ENCODE results near the gene LEP. TPM values are rescaled to one million over a fixed set of nuclear protein-coding genes. Genes with fewer than 3 reads are reported as not detected.

Gene LEP
- total RNA-seq, 1 donor from 2014 or later = not detected

DNA sequence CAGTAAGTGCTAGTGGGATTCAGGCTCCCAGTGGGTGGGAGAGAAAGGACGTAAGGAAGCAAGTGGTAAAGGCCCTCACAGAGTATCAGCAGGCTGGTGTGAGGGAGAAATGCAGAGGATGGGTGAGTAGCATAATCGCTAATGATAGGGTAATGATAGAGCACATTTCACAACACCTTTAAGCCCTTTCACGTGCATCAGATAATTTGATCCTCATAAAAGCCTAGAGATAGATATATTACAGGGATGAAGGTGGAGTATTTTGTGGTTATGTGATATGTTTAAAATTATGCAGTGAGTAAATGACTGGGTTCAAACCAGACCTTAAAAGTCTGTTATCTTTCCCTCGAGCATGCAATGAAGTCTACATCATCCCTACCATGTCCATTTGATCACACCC lies 10.3 kb downstream of the LEP start:
- Mint-ChIP-seq H3K27ac (ENCODE audit: unreplicated experiment) (no peak overlapping the region), H3K27me3 (ENCODE audit: low read depth) (peaks cover 20% of the 10 kb centered on the region), H3K9me3 (no peaks in the 10 kb centered on the region), H3K4me3 (no peak overlapping the region), H3K4me1 (no peaks in the 10 kb centered on the region), H3K36me3 (ENCODE audit: low read depth) (no peaks in the 10 kb centered on the region)
- TF ChIP-seq, protein P1, sequence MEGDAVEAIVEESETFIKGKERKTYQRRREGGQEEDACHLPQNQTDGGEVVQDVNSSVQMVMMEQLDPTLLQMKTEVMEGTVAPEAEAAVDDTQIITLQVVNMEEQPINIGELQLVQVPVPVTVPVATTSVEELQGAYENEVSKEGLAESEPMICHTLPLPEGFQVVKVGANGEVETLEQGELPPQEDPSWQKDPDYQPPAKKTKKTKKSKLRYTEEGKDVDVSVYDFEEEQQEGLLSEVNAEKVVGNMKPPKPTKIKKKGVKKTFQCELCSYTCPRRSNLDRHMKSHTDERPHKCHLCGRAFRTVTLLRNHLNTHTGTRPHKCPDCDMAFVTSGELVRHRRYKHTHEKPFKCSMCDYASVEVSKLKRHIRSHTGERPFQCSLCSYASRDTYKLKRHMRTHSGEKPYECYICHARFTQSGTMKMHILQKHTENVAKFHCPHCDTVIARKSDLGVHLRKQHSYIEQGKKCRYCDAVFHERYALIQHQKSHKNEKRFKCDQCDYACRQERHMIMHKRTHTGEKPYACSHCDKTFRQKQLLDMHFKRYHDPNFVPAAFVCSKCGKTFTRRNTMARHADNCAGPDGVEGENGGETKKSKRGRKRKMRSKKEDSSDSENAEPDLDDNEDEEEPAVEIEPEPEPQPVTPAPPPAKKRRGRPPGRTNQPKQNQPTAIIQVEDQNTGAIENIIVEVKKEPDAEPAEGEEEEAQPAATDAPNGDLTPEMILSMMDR (conservative IDR thresholded peaks at IDR 0.05) = no peak
- no peak for DNase-seq (ENCODE audit: low read depth, low spot score)

DNA sequence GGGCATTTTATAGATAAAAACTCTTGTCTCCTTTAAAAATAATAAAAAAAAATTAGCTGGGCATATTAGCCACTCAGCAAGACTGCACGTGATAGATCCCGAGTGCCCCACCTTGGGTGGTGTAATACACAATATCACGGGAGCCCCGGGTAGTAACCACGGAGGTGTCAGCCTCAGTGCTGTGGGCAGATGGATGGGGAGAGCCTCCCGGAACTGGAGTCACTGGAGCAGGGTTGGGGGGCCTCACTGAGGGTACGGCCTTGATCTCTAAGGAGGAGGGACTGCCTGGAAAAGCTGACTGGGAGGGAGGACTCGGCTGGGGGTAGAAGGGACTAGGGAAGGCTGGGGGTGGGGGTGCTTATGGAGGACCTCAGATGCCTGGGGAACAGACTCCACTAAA lies 12.6 kb downstream of the LEP start:
- Mint-ChIP-seq H3K4me1 (no peaks in the 10 kb centered on the region), H3K9me3 (no peaks in the 10 kb centered on the region), H3K27ac (ENCODE audit: unreplicated experiment) (no peak overlapping the region), H3K27me3 (ENCODE audit: low read depth) (peaks cover 20% of the 10 kb centered on the region), H3K36me3 (ENCODE audit: low read depth) (no peaks in the 10 kb centered on the region), H3K4me3 (no peak overlapping the region)
- no peak for DNase-seq (ENCODE audit: low read depth, low spot score)
- TF ChIP-seq, protein P1 (conservative IDR thresholded peaks at IDR 0.05) = no peak

DNA sequence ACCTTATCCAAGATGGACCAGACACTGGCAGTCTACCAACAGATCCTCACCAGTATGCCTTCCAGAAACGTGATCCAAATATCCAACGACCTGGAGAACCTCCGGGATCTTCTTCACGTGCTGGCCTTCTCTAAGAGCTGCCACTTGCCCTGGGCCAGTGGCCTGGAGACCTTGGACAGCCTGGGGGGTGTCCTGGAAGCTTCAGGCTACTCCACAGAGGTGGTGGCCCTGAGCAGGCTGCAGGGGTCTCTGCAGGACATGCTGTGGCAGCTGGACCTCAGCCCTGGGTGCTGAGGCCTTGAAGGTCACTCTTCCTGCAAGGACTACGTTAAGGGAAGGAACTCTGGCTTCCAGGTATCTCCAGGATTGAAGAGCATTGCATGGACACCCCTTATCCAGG lies 13.4 kb downstream of the LEP start:
- H3K9me3 Mint-ChIP-seq = no peaks in the 10 kb centered on the region
- no peaks in the 10 kb centered on the region for H3K4me1 Mint-ChIP-seq
- no peak overlapping the region for H3K4me3 Mint-ChIP-seq
- TF ChIP-seq, protein P1 (conservative IDR thresholded peaks at IDR 0.05) = no peak
- H3K36me3 Mint-ChIP-seq (ENCODE audit: low read depth) = no peaks in the 10 kb centered on the region
- H3K27ac Mint-ChIP-seq (ENCODE audit: unreplicated experiment) = peak overlapping the region; percentile 57
- peaks cover 16% of the 10 kb centered on the region for H3K27me3 Mint-ChIP-seq (ENCODE audit: low read depth)
- no peak for DNase-seq (ENCODE audit: low read depth, low spot score)

DNA sequence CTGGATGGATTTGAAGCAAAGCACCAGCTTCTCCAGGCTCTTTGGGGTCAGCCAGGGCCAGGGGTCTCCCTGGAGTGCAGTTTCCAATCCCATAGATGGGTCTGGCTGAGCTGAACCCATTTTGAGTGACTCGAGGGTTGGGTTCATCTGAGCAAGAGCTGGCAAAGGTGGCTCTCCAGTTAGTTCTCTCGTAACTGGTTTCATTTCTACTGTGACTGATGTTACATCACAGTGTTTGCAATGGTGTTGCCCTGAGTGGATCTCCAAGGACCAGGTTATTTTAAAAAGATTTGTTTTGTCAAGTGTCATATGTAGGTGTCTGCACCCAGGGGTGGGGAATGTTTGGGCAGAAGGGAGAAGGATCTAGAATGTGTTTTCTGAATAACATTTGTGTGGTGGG lies 14.2 kb downstream of the LEP start:
- Mint-ChIP-seq H3K4me3 (no peak overlapping the region), H3K9me3 (no peaks in the 10 kb centered on the region), H3K27me3 (ENCODE audit: low read depth) (peaks cover 9% of the 10 kb centered on the region), H3K36me3 (ENCODE audit: low read depth) (no peaks in the 10 kb centered on the region), H3K27ac (ENCODE audit: unreplicated experiment) (no peak overlapping the region), H3K4me1 (no peaks in the 10 kb centered on the region)
- TF ChIP-seq, protein P1 (conservative IDR thresholded peaks at IDR 0.05) = no peak
- DNase-seq (ENCODE audit: low read depth, low spot score) = no peak

DNA sequence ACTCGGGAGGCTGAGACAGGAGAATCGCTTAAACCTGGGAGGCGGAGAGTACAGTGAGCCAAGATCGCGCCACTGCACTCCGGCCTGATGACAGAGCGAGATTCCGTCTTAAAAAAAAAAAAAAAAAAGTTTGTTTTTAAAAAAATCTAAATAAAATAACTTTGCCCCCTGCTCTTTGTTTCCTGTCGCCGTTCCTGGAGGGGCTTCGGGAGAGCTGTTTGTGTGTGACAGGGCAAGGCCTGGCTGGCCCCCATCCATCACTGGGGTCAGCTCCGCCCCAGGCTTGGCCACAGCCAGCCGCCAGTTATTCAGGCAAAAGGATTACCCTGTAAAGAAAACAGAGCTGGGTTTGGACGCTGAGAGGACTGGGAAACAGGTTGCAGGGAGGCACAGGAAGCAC lies 16.4 kb downstream of the LEP start:
- TF ChIP-seq, protein P1 (conservative IDR thresholded peaks at IDR 0.05) = no peak
- Mint-ChIP-seq H3K36me3 (ENCODE audit: low read depth) (no peaks in the 10 kb centered on the region), H3K27me3 (ENCODE audit: low read depth) (no peaks in the 10 kb centered on the region), H3K4me1 (no peaks in the 10 kb centered on the region), H3K27ac (ENCODE audit: unreplicated experiment) (no peak overlapping the region), H3K9me3 (no peaks in the 10 kb centered on the region), H3K4me3 (no peak overlapping the region)
- DNase-seq (ENCODE audit: low read depth, low spot score) = no peak
